ENCODE data around the gene SNX9.
"Not testable (repeated sequence)": the region's sequence is repeated elsewhere in the genome, so short reads cannot be mapped to it uniquely, and the experiment has no call there.

The SNX9 gene

GRCh38 chr6:157832250-157832967, 9.4 kb downstream of the SNX9 start:
- no peak for DNase-seq

- DNase-seq: no peak
These were observed 11.5 kb downstream of the SNX9 start for GRCh38 chr6:157834549-157834948.

DNA sequence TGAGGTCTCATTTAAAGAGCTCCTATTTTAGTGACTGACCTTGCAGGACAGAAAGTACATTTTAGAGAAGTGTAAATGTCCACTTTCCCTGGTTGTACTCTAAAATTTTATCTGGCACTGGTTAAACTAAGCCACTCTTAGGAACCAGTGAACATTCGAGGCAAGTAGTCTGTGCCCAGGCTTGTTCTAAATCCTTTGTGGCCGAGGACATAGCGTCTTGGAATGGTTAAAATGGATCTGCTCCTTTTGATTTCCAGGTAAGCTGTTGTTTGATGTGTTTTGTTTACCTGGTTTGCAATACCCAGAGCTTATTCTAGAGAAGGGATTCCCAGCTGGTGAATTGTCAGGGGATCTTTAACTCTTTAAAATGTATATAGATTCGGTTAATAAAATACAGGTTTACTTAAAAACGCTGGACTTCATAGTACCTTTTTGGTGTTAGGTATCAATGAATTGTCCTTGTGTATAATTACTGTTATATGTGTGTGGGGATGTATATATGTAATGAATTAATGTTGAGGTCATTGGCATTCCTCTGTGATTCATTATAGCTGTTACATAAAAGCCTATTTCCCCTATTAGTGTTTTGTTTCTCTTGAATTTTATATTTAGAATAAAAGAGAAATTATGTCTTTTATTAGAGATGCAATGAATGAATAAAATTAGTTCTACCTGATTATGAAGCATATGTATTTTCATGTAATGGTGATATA, 15.8 kb downstream of the SNX9 start:
- DNase-seq: no peak

DNA sequence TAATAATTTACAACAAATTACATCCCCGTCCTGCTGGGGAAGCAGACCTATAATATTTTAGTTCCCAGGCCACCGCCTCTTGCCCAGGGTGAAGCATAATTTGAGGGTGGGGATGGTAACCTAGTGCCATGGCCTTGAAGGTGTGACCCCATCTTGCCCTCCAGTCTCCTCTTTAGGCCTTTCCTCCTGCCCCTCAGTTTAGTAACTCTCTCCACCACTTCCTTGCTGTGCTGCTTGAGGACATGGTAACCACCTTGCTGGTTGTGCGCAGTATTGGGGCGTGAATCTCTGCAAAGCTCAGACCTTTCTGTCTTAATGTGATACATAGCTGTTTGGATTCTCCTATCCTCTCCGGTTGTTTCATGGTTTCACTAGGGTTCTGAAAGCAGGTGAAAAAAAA, 16.6 kb downstream of the SNX9 start:
- no peak for DNase-seq

DNA sequence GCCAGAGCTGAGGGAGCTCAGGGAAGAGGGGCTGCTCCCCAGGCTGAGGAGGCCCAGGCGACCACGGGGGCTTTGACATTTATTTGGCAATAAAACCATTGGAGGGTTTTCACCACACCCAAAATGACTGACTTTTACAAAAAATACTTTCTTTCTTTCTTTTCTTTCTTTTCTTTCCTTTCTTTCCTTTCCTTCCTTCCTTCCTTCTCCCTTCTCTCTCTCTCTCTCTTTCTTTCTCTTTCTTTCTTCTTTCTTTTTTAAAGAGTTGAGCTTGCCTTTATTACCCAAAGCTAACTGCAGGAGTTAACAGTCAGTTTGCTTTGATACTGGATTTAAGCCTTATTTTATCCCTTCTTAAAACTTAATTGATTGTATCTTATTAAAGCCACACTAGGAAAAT, 17.2 kb downstream of the SNX9 start:
- DNase-seq: no peak

- DNase-seq: no peak
These were observed 17.7 kb downstream of the SNX9 start for GRCh38 chr6:157840776-157841175.

GRCh38 chr6:157841211-157841840, 18.3 kb downstream of the SNX9 start:
- no peak for DNase-seq

DNA sequence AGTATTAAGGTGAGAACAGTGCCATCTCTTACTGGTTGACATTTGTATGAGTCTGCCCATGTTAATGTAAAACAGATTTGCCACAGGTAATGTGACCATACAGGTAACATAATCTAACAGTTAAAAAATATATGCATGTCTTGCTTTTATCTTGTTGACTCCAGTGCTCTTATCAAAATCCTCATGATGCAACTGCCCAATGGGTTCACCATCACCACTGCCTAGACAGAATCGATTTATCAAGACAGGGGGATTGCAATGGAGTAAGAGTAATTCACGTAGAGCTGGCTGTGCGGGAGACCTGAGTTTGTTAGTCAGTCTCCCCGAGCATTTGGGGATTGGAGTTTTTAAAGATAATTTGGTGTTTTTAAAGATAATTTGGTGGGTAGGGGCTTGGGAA, 19.2 kb downstream of the SNX9 start:
- no peak for DNase-seq

DNA sequence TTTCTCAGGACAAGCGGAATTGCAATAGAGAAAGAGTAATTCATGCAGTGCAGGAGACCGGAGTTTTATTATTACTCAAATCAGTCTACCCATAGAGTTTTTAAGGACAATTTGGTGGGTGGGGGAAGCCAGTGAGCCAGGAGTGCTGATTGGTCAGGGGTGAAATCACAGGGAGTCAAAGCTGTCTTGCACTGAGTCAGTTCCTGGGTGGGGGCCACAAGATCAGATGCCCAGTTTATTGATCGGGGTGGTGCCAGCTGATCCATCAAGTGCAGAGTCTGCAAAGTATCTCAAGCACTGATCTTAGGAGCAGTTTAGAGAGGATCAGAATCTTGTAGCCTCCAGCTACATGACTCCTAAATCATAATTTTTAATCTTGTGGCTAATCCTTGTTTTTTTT, 21.1 kb downstream of the SNX9 start:
- not testable (repeated sequence) for DNase-seq

- DNase-seq: no peak
These were observed 22.6 kb downstream of the SNX9 start for GRCh38 chr6:157845493-157846259.

GRCh38 chr6:157847846-157848245, 24.8 kb downstream of the SNX9 start:
- no peak for DNase-seq

- no peak for DNase-seq
These were observed 25.6 kb downstream of the SNX9 start for GRCh38 chr6:157848693-157849092.

DNA sequence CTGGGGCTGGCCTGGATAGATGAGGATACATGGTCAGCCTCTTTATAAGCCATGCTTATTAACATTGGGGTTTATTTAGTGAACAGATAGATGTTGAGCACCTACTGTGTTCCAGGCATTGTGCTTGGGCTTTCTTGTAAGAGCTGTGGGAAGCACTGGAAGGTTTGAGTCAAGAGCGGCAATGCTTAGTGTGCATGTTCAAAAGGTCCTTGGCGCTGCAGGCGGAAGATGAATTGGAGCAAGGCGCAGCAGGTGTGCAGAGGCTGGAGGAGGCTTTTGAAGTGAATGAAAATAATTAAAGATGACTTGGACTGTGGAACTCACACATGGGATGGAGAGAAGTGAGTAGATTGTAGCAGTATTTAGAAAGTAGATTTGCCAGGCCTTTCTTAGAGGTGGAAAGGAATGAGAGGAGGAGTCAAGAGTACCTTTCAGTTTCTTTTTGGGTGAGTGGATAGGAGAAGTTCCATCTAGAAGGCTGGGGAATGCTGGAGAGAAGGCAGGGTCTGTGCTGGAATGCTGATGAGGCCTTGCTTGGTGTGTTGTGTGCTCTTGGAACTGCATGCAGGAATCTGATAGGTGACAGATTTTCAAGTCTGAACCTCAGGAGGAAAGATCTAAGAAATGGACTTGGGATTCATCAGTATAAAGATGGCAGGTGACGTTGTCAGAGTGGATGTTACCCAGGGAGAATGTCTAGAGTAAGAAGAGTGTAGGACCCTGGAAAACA, 26.4 kb downstream of the SNX9 start:
- no peak for DNase-seq

GRCh38 chr6:157850030-157850429, 27.0 kb downstream of the SNX9 start:
- no peak for DNase-seq

DNA sequence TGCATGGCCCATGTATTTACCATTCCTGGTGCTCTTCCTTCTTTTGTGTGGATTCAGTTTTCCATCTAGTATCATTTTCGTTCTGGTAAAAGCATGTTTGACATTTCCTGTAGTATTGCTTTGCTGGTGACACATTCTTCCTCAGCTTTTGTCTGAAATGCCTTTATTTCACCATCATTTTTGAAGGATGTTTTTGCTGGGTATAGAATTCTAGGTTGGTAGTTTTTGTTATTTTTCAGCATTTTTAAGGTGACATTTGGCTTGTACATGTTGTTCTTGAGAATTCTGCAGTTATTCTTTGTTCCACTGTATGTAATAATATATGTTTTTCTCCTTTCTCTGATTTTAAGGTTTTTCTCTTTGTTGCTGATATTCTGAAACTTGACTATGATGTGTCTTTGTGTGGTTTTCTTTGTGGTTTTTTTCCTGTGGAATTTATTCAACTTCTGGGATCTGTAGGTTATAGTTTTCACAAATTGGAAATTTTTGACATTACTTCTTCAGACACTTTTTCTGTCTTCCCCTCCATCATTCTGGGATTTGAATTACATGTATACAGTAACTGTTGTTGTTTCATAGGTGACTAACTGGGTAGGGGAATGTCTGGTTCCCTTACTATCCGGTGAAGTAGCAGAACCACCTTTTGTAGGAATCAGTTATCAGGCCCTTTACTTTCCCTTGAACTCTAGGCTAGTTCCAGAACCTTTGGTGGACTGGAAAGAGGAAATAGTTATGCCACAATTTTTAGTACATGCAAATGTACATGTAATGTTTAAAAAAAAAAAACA, 30.2 kb downstream of the SNX9 start:
- DNase-seq: no peak

DNA sequence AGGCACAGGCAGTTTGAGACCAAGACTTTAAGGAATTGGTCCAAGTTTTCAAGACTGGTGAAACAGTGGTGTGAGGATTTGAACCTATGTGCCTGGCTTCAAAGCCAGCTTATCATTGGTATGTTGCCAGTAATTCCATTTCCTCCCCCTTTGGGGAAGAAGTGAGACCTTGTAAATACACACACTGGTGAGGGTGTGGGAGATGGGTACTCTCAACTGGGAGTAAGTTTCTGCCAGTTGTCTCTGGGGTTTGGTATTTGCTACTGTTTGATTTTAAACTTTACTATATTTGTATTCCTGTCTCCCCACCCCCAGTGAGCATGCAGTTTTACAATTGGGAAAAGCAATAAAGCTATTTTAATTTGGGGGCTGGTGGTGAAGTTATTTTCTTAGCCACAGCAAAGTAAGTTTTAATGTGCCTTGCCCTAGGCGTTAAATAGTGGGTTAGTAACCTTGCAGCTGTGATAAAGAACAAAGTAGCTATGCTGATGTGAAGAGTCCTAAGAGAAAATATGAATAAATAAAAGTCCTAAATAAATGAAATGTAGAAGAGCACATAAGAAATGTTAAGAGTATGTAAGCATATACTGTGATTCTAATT, 31.0 kb downstream of the SNX9 start:
- no peak for DNase-seq

DNA sequence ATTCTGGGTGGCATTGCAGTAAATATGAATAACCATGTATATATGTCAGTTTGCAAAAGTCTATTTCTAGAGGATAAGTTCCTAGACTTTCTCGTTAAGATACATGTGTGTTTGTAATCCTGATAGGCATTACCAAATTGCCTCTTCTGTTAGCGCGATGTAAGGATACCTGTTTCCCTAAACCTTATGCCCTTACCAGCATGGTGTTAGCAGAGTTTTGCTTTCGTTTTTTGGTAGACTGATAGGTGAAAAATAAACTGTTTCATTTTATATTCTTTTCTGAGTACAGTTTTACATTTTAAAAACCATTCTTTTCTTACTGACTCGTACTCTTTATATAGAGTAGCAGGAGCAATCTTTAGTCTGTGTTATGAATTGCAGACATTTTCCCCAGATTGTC, 32.3 kb downstream of the SNX9 start:
- no peak for DNase-seq

GRCh38 chr6:157855804-157856203, 32.8 kb downstream of the SNX9 start:
- DNase-seq: not testable (repeated sequence)

DNA sequence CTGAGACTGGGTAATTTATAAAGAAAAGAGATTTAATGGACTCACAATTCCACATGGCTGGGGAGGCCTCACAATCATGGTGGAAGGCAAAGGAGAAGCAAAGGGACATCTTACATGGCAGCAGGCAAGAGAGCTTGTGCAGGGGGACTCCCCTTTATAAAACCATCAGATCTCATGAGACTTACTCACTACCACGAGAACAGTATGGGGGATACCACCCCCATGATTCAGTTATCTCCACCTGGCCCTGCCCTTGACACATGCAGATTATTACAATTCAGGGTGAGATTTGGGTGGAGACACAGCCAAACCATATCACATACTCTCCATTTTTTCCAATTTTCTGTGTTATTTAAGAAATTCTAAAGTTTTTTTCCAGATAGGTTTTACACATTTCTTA, 35.6 kb downstream of the SNX9 start:
- not testable (repeated sequence) for DNase-seq

GRCh38 chr6:157859775-157860504, 36.9 kb downstream of the SNX9 start:
- DNase-seq: no peak

All from retina (tissue), 1 donor.